ENCODE measurements around the gene OLAH. TPM values are rescaled to one million over a fixed set of nuclear protein-coding genes. Genes with fewer than 3 reads are reported as not detected.
"Not testable (repeated sequence)": the region's sequence is repeated elsewhere in the genome, so short reads cannot be mapped to it uniquely, and the experiment has no call there.

The OLAH gene
- 0.17 TPM for polyA plus RNA-seq (2013, experiment 1 of 2)
- 0.18 TPM for polyA plus RNA-seq (2013, experiment 2 of 2)

GRCh38 chr10:15043674-15044073, at the start of gene OLAH:
OLAH (plus strand) TSS chr10:15043943; CDS start chr10:15047289, 3,346 bp downstream.
- no peak within 1 kb of the TSS for H2BK120ac ChIP-seq (ENCODE audit: low read depth, low read length)
- H4K91ac ChIP-seq (ENCODE audit: low read length): no peak within 1 kb of the TSS
- H2BK12ac ChIP-seq (ENCODE audit: low read length in 2 of 2): no peak within 1 kb of the TSS
- H2AFZ ChIP-seq (ENCODE audit: low read depth, low read length): no peak within 1 kb of the TSS
- H4K8ac ChIP-seq (ENCODE audit: low read length): no peak within 1 kb of the TSS
- no peak within 1 kb of the TSS for H3K9ac ChIP-seq (ENCODE audit: low read length)
- H3K18ac ChIP-seq (ENCODE audit: low read depth in 1 of 2, low read length in 2 of 2): no peak within 1 kb of the TSS
- no peak within 1 kb of the TSS for H3K27ac ChIP-seq (ENCODE audit: low read length, poor library complexity, severe bottlenecking)
- H3K4ac ChIP-seq (ENCODE audit: low read depth in 1 of 2, low read length in 2 of 2): no peak within 1 kb of the TSS
- peaks cover 5% of the 10 kb centered on the region for H3K4me1 ChIP-seq (ENCODE audit: control insufficient read depth, insufficient read depth, low read depth, low read length)
- peak; percentile 3 for DNase-seq
- no peak within 1 kb of the TSS for H3K23ac ChIP-seq (ENCODE audit: low read length in 2 of 2)
- H3K27me3 ChIP-seq (ENCODE audit: control insufficient read depth in 1 of 2, insufficient read depth in 1 of 2, low read length in 2 of 2): peaks cover 0 to 6% of the 10 kb centered on the region in 2 experiments
- H3K79me1 ChIP-seq (replicated peaks; ENCODE audit: low read length, poor library complexity, severe bottlenecking): no peaks in the 10 kb centered on the region
- H2BK5ac ChIP-seq (ENCODE audit: low read depth, low read length, poor library complexity, severe bottlenecking): no peak within 1 kb of the TSS
- no peaks in the 10 kb centered on the region for H3K9me3 ChIP-seq (ENCODE audit: control insufficient read depth, low read length)
- H3K14ac ChIP-seq (ENCODE audit: low read length in 2 of 2): no peak within 1 kb of the TSS
- H2AK5ac ChIP-seq (ENCODE audit: low read length, severe bottlenecking): no peak within 1 kb of the TSS
- no peak within 1 kb of the TSS for H3K4me2 ChIP-seq (ENCODE audit: low read length, poor library complexity, severe bottlenecking)
- H2BK15ac ChIP-seq (ENCODE audit: low read depth, poor library complexity, severe bottlenecking): no peak within 1 kb of the TSS
- WGBS: 100% methylated on average over 1 of the region's 1 CpG
- H3K4me3 ChIP-seq (ENCODE audit: insufficient read depth in 1 of 2, low read depth in 1 of 2, low read length in 2 of 2): no peak within 1 kb of the TSS
- H3K36me3 ChIP-seq (ENCODE audit: control insufficient read depth in 1 of 2, insufficient read depth in 2 of 2, low read depth in 1 of 2, low read length in 2 of 2): no peaks in the 10 kb centered on the region

GRCh38 chr10:14995964-14996565, 47.7 kb upstream of the OLAH start:
- no peak overlapping the region for H3K4me2 ChIP-seq (ENCODE audit: low read length, poor library complexity, severe bottlenecking)
- no peak overlapping the region for H2BK15ac ChIP-seq (ENCODE audit: low read depth, poor library complexity, severe bottlenecking)
- no peak overlapping the region for H3K18ac ChIP-seq (ENCODE audit: low read depth in 1 of 2, low read length in 2 of 2)
- no peak for DNase-seq
- no peak overlapping the region for H3K14ac ChIP-seq (ENCODE audit: low read length in 2 of 2)
- no peak overlapping the region for H2AK5ac ChIP-seq (ENCODE audit: low read length, severe bottlenecking)
- H3K9me3 ChIP-seq (ENCODE audit: control insufficient read depth, low read length): no peaks in the 10 kb centered on the region
- no peak overlapping the region for H3K27ac ChIP-seq (ENCODE audit: low read length, poor library complexity, severe bottlenecking)
- no peaks in the 10 kb centered on the region for H3K27me3 ChIP-seq (ENCODE audit: control insufficient read depth in 1 of 2, insufficient read depth in 1 of 2, low read length in 2 of 2)
- no peak overlapping the region for H2BK12ac ChIP-seq (ENCODE audit: low read length in 2 of 2)
- no peak overlapping the region for H4K8ac ChIP-seq (ENCODE audit: low read length)
- WGBS: 93% methylated on average over 49 of the region's 50 CpGs
- no peak overlapping the region for H3K23ac ChIP-seq (ENCODE audit: low read length in 2 of 2)
- H2BK5ac ChIP-seq (ENCODE audit: low read depth, low read length, poor library complexity, severe bottlenecking): no peak overlapping the region
- H3K4me1 ChIP-seq (ENCODE audit: control insufficient read depth, insufficient read depth, low read depth, low read length): no peaks in the 10 kb centered on the region
- no peak overlapping the region for H4K91ac ChIP-seq (ENCODE audit: low read length)
- H3K4ac ChIP-seq (ENCODE audit: low read depth in 1 of 2, low read length in 2 of 2): no peak overlapping the region
- H2BK120ac ChIP-seq (ENCODE audit: low read depth, low read length): no peak overlapping the region
- H3K36me3 ChIP-seq (ENCODE audit: control insufficient read depth in 1 of 2, insufficient read depth in 2 of 2, low read depth in 1 of 2, low read length in 2 of 2): no peaks in the 10 kb centered on the region
- H2AFZ ChIP-seq (ENCODE audit: low read depth, low read length): no peak overlapping the region
- no peak overlapping the region for H3K9ac ChIP-seq (ENCODE audit: low read length)
- no peaks in the 10 kb centered on the region for H3K79me1 ChIP-seq (replicated peaks; ENCODE audit: low read length, poor library complexity, severe bottlenecking)
- no peak overlapping the region for H3K4me3 ChIP-seq (ENCODE audit: insufficient read depth in 1 of 2, low read depth in 1 of 2, low read length in 2 of 2)

GRCh38 chr10:15013530-15013929, 30.2 kb upstream of the OLAH start:
- not testable (repeated sequence) for H2BK12ac ChIP-seq (ENCODE audit: low read length in 2 of 2); DNase-seq; H3K79me1 ChIP-seq (replicated peaks; ENCODE audit: low read length, poor library complexity, severe bottlenecking); H3K4me3 ChIP-seq (ENCODE audit: insufficient read depth in 1 of 2, low read depth in 1 of 2, low read length in 2 of 2); H2AK5ac ChIP-seq (ENCODE audit: low read length, severe bottlenecking); H3K14ac ChIP-seq (ENCODE audit: low read length in 2 of 2); H3K27ac ChIP-seq (ENCODE audit: low read length, poor library complexity, severe bottlenecking); H3K9me3 ChIP-seq (ENCODE audit: control insufficient read depth, low read length); H2BK120ac ChIP-seq (ENCODE audit: low read depth, low read length); H3K4me1 ChIP-seq (ENCODE audit: control insufficient read depth, insufficient read depth, low read depth, low read length); H2AFZ ChIP-seq (ENCODE audit: low read depth, low read length); H3K4ac ChIP-seq (ENCODE audit: low read depth in 1 of 2, low read length in 2 of 2); H3K36me3 ChIP-seq (ENCODE audit: control insufficient read depth in 1 of 2, insufficient read depth in 2 of 2, low read depth in 1 of 2, low read length in 2 of 2); H4K91ac ChIP-seq (ENCODE audit: low read length); H2BK15ac ChIP-seq (ENCODE audit: low read depth, poor library complexity, severe bottlenecking); H3K18ac ChIP-seq (ENCODE audit: low read depth in 1 of 2, low read length in 2 of 2); H4K8ac ChIP-seq (ENCODE audit: low read length); H3K9ac ChIP-seq (ENCODE audit: low read length); H3K4me2 ChIP-seq (ENCODE audit: low read length, poor library complexity, severe bottlenecking); H2BK5ac ChIP-seq (ENCODE audit: low read depth, low read length, poor library complexity, severe bottlenecking); H3K23ac ChIP-seq (ENCODE audit: low read length in 2 of 2)
- WGBS: 79% methylated on average over 5 of the region's 5 CpGs
- H3K27me3 ChIP-seq (ENCODE audit: control insufficient read depth in 1 of 2, insufficient read depth in 1 of 2, low read length in 2 of 2): peaks cover 0 to 14% of the 10 kb centered on the region in 2 experiments

- no peak for DNase-seq
- H3K23ac ChIP-seq (ENCODE audit: low read length in 2 of 2): no peak overlapping the region
- H4K8ac ChIP-seq (ENCODE audit: low read length): no peak overlapping the region
- H2BK12ac ChIP-seq (ENCODE audit: low read length in 2 of 2): no peak overlapping the region
- no peak overlapping the region for H3K4ac ChIP-seq (ENCODE audit: low read depth in 1 of 2, low read length in 2 of 2)
- no peak overlapping the region for H3K14ac ChIP-seq (ENCODE audit: low read length in 2 of 2)
- H2BK5ac ChIP-seq (ENCODE audit: low read depth, low read length, poor library complexity, severe bottlenecking): no peak overlapping the region
- H3K18ac ChIP-seq (ENCODE audit: low read depth in 1 of 2, low read length in 2 of 2): no peak overlapping the region
- no peak overlapping the region for H2AK5ac ChIP-seq (ENCODE audit: low read length, severe bottlenecking)
- H3K79me1 ChIP-seq (replicated peaks; ENCODE audit: low read length, poor library complexity, severe bottlenecking): no peaks in the 10 kb centered on the region
- 92% methylated on average over 4 of the region's 7 CpGs for WGBS
- no peak overlapping the region for H3K9ac ChIP-seq (ENCODE audit: low read length)
- H3K36me3 ChIP-seq (ENCODE audit: control insufficient read depth in 1 of 2, insufficient read depth in 2 of 2, low read depth in 1 of 2, low read length in 2 of 2): no peaks in the 10 kb centered on the region
- H3K4me2 ChIP-seq (ENCODE audit: low read length, poor library complexity, severe bottlenecking): no peak overlapping the region
- H2BK120ac ChIP-seq (ENCODE audit: low read depth, low read length): no peak overlapping the region
- no peak overlapping the region for H3K27ac ChIP-seq (ENCODE audit: low read length, poor library complexity, severe bottlenecking)
- H2AFZ ChIP-seq (ENCODE audit: low read depth, low read length): no peak overlapping the region
- no peaks in the 10 kb centered on the region for H3K9me3 ChIP-seq (ENCODE audit: control insufficient read depth, low read length)
- H3K27me3 ChIP-seq (ENCODE audit: control insufficient read depth in 1 of 2, insufficient read depth in 1 of 2, low read length in 2 of 2): peaks cover 0 to 14% of the 10 kb centered on the region in 2 experiments
- H3K4me1 ChIP-seq (ENCODE audit: control insufficient read depth, insufficient read depth, low read depth, low read length): no peaks in the 10 kb centered on the region
- H4K91ac ChIP-seq (ENCODE audit: low read length): no peak overlapping the region
- H3K4me3 ChIP-seq (ENCODE audit: insufficient read depth in 1 of 2, low read depth in 1 of 2, low read length in 2 of 2): no peak overlapping the region
- no peak overlapping the region for H2BK15ac ChIP-seq (ENCODE audit: low read depth, poor library complexity, severe bottlenecking)
These were observed 28.3 kb upstream of the OLAH start for GRCh38 chr10:15015451-15015850.
